Measurements from ENCODE around the gene BIRC6.

BIRC6 gene

DNA sequence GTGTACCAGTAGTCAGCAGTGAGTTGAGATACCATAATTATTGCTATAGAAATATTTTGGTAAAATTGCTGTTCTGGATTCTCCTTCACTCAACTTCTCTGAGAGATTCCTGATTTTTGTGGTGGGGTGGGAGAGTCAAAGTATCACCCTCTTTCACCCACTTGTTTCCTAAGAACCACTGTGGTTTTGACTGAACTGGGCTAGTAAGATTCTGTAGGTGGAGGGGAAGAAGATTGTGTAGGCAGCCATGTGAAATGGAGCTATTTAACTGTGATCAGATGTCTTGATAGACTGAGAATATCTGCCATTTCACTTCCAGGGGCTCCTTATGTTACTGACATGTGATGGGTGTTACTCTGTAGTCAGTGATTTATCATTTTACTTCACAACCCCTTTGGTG is 45.3 kb downstream of the BIRC6 start:
- no peak overlapping the region for H3K4me3 Mint-ChIP-seq
- no peaks in the 10 kb centered on the region for H3K9me3 Mint-ChIP-seq
- H3K27me3 Mint-ChIP-seq (ENCODE audit: low read depth), result no peaks in the 10 kb centered on the region
- peaks cover 8% of the 10 kb centered on the region for H3K4me1 Mint-ChIP-seq (ENCODE audit: low read depth)
- no peak overlapping the region for H3K27ac Mint-ChIP-seq
- peaks cover 38% of the 10 kb centered on the region for H3K36me3 Mint-ChIP-seq (ENCODE audit: low read depth)
- DNase-seq (ENCODE audit: low spot score), result no peak

DNA sequence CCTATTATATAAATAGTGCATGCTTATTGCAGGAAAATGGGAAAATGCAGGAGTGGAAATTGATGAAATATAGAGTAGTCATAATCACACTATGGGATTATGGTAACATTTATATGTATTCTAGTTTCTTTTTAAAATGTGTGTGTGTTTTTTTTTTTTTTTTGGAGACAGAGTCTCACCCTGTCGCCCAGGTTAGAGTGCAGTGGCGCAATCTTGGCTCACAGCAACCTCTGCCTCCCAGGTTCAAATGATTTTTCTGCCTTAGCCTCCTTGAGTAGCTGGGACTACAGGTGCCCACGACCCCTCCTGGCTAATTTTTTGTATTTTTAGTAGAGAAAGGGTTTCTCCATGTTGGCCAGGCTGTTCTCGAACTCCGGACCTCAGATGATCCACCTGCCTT is 47.0 kb downstream of the BIRC6 start:
- no peak for DNase-seq (ENCODE audit: low spot score)
- Mint-ChIP-seq H3K4me3 (no peak overlapping the region), H3K4me1 (ENCODE audit: low read depth) (peaks cover 8% of the 10 kb centered on the region), H3K27me3 (ENCODE audit: low read depth) (no peaks in the 10 kb centered on the region), H3K36me3 (ENCODE audit: low read depth) (peaks cover 36% of the 10 kb centered on the region), H3K9me3 (no peaks in the 10 kb centered on the region), H3K27ac (no peak overlapping the region)

DNA sequence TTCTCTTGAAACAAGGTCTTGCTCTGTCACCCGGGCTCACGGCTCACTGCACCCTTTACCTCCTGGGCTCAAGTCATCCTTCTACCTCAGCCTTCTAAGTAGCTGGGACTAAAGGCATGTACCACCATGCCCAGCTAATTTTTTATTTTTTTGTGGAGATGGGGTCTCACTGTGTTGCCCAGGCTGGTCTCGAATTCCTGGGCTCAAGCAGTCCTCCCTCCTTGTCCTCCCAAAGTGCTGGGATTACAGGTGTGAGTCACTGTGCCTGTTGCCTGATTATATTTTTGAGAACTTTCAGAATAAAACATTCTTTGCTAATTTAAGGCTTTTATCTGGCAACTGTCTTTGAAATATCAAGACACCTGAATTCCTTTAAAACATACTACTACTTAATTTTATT is 47.9 kb downstream of the BIRC6 start:
- Mint-ChIP-seq H3K4me3 (no peak overlapping the region), H3K27ac (no peak overlapping the region), H3K36me3 (ENCODE audit: low read depth) (peaks cover 37% of the 10 kb centered on the region), H3K9me3 (no peaks in the 10 kb centered on the region), H3K27me3 (ENCODE audit: low read depth) (no peaks in the 10 kb centered on the region), H3K4me1 (ENCODE audit: low read depth) (peaks cover 8% of the 10 kb centered on the region)
- no peak for DNase-seq (ENCODE audit: low spot score)

DNA sequence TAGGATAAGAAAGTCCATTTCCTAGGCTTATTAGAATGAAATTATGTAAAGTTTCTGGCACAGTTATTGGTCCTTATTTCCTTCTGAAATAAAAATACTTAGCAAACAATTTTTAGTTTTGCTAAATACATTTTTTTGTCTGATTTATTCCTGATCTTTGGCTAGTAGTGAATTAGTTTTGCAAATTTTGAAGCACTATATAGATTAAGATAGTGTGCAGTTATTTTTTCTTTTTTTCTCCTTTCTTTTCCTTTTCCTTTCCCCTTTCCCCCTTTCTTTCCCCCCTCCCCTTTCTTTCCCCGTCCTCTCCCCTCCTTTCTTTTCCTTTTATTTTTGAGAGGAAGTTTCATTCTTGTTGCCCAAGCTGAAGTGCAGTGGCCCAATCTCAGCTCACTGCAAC is 59.7 kb downstream of the BIRC6 start:
- no peak for DNase-seq (ENCODE audit: low spot score)
- H3K4me1 Mint-ChIP-seq (ENCODE audit: low read depth), result peaks cover 4% of the 10 kb centered on the region
- H3K9me3 Mint-ChIP-seq, result no peaks in the 10 kb centered on the region
- no peak overlapping the region for H3K4me3 Mint-ChIP-seq
- no peaks in the 10 kb centered on the region for H3K27me3 Mint-ChIP-seq (ENCODE audit: low read depth)
- H3K27ac Mint-ChIP-seq, result no peak overlapping the region
- H3K36me3 Mint-ChIP-seq (ENCODE audit: low read depth), result peaks cover 40% of the 10 kb centered on the region

DNA sequence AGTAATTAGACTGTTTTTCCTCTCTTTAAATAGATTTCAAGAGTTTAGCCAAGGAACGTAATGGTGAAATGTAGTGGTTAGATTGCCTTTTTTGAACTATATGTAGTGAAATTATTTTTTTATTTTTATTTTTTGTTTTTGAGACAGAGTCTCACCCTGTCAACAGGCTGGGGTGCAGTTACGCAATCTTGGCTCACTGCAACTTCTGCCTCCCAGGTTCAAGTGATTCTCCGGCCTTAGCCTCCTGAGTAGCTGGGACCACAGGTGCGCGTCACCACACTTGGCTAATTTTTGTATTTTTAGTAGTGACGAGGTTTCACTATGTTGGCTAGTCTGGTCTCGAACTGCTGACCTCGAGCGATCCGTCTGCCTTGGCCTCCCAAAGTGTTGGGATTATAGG is 60.8 kb downstream of the BIRC6 start:
- H3K4me3 Mint-ChIP-seq, result no peak overlapping the region
- H3K4me1 Mint-ChIP-seq (ENCODE audit: low read depth), result peaks cover 6% of the 10 kb centered on the region
- no peak overlapping the region for H3K27ac Mint-ChIP-seq
- no peaks in the 10 kb centered on the region for H3K9me3 Mint-ChIP-seq
- H3K27me3 Mint-ChIP-seq (ENCODE audit: low read depth), result no peaks in the 10 kb centered on the region
- DNase-seq (ENCODE audit: low spot score), result no peak
- peaks cover 41% of the 10 kb centered on the region for H3K36me3 Mint-ChIP-seq (ENCODE audit: low read depth)

DNA sequence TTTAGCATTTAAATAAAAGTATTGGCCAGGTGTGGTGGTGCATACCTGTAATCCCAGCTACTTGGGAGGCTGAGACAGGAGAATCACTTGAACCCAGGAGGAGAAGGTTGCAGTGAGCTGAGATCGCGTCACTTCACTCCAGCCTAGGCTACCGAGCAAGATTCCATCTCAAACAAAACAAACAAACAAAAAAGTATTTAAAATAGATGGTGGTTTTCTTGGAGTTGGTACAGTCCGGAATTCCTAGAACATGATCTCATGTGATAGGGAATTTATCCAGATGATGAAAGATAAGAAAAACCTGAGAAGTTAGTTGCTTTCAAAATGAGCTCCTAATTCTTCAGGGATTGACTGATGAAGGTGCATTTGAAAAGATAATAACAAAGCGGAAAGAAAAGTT is 62.0 kb downstream of the BIRC6 start:
- no peaks in the 10 kb centered on the region for H3K27me3 Mint-ChIP-seq (ENCODE audit: low read depth)
- H3K36me3 Mint-ChIP-seq (ENCODE audit: low read depth), result peaks cover 46% of the 10 kb centered on the region
- H3K4me3 Mint-ChIP-seq, result no peak overlapping the region
- H3K27ac Mint-ChIP-seq, result no peak overlapping the region
- H3K9me3 Mint-ChIP-seq, result no peaks in the 10 kb centered on the region
- H3K4me1 Mint-ChIP-seq (ENCODE audit: low read depth), result peaks cover 11% of the 10 kb centered on the region
- no peak for DNase-seq (ENCODE audit: low spot score)

DNA sequence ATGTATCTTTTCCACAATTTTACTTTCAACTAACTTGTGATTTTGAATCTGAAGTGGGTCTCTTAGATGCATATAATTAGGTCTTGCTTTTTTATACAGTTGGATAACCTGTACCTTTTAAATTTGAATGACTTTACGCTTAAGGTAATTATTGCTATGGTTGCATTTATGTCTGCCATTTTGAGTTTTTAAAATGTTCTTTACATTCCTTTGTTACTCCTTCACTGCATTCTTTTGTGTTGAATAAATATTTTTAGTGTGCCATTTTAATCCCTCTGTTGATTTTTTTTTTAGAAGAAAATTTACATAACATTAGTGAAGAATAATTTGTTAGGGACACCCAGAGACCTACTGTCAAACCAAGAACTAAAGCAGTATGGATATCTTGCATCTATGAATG is 65.3 kb downstream of the BIRC6 start:
- Mint-ChIP-seq H3K9me3 (no peaks in the 10 kb centered on the region), H3K36me3 (ENCODE audit: low read depth) (peaks cover 42% of the 10 kb centered on the region), H3K4me3 (no peak overlapping the region), H3K27ac (no peak overlapping the region), H3K4me1 (ENCODE audit: low read depth) (peaks cover 22% of the 10 kb centered on the region), H3K27me3 (ENCODE audit: low read depth) (no peaks in the 10 kb centered on the region)
- DNase-seq (ENCODE audit: low spot score), result no peak

DNA sequence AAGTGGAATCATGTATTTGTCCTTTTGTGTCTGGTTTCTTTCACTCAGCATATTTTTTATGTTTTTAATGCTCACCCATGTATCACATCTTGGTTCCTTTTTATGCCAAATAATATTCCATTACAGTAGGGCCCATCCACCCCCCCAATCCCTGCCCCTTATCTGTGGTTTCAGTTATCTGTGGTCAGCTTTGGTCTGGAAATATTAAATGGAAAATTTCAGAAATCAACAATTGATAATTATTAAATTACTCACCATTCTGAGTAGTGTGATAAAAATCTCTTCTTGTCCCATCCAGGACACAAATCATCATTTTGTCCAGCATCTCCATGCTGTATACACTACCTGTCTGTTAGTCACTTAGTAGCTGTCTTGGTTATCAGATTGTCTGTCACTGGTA is 66.7 kb downstream of the BIRC6 start:
- H3K27me3 Mint-ChIP-seq (ENCODE audit: low read depth), result no peaks in the 10 kb centered on the region
- DNase-seq (ENCODE audit: low spot score), result no peak
- peaks cover 36% of the 10 kb centered on the region for H3K36me3 Mint-ChIP-seq (ENCODE audit: low read depth)
- H3K4me3 Mint-ChIP-seq, result no peak overlapping the region
- H3K4me1 Mint-ChIP-seq (ENCODE audit: low read depth), result peaks cover 29% of the 10 kb centered on the region
- H3K9me3 Mint-ChIP-seq, result no peaks in the 10 kb centered on the region
- no peak overlapping the region for H3K27ac Mint-ChIP-seq

DNA sequence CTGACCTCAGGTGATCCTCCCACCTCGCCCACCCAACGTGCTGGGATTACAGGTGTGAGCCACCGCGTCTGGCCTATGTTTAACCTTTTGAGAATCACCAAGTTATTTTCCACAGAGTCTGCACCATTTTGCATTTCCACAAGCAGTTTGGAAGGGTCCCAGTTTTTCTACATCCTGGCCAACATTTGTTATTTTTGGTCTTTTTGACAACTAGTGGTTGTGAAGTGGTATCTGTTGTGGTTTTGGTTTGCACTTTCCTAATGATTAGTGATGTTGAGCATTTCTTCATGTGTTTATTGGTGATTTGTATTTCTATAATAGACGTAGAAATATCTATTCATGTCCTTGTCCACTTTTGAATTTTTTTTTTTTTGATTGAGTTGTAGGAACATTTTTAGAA is 67.9 kb downstream of the BIRC6 start:
- no peaks in the 10 kb centered on the region for H3K27me3 Mint-ChIP-seq (ENCODE audit: low read depth)
- H3K4me3 Mint-ChIP-seq, result no peak overlapping the region
- DNase-seq (ENCODE audit: low spot score), result no peak
- H3K36me3 Mint-ChIP-seq (ENCODE audit: low read depth), result peaks cover 38% of the 10 kb centered on the region
- peaks cover 32% of the 10 kb centered on the region for H3K4me1 Mint-ChIP-seq (ENCODE audit: low read depth)
- no peak overlapping the region for H3K27ac Mint-ChIP-seq
- H3K9me3 Mint-ChIP-seq, result no peaks in the 10 kb centered on the region

DNA sequence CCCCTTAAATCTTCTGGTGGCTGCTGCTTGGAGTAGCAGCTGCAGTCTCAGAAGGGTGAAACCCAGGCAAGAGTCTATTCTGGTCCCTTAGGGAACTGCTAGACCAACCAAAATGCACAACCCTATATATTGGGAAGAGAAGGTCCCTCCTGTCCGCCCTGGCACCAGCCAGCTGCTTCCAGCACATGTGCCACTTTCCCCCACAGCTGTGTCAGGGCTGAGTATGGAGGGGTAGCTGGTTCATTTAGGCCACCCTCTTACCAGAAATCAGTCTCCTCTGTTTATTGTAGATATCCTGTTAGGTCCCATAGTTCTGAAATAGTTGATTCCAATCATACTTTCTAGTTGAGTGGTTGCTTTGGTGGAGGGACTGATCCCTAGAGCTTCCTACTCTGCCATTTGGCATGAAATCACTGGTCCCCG is 68.9 kb downstream of the BIRC6 start:
- H3K36me3 Mint-ChIP-seq (ENCODE audit: low read depth), result peaks cover 40% of the 10 kb centered on the region
- H3K27me3 Mint-ChIP-seq (ENCODE audit: low read depth), result no peaks in the 10 kb centered on the region
- DNase-seq (ENCODE audit: low spot score), result no peak
- peaks cover 30% of the 10 kb centered on the region for H3K4me1 Mint-ChIP-seq (ENCODE audit: low read depth)
- no peak overlapping the region for H3K4me3 Mint-ChIP-seq
- H3K9me3 Mint-ChIP-seq, result no peaks in the 10 kb centered on the region
- H3K27ac Mint-ChIP-seq, result no peak overlapping the region

DNA sequence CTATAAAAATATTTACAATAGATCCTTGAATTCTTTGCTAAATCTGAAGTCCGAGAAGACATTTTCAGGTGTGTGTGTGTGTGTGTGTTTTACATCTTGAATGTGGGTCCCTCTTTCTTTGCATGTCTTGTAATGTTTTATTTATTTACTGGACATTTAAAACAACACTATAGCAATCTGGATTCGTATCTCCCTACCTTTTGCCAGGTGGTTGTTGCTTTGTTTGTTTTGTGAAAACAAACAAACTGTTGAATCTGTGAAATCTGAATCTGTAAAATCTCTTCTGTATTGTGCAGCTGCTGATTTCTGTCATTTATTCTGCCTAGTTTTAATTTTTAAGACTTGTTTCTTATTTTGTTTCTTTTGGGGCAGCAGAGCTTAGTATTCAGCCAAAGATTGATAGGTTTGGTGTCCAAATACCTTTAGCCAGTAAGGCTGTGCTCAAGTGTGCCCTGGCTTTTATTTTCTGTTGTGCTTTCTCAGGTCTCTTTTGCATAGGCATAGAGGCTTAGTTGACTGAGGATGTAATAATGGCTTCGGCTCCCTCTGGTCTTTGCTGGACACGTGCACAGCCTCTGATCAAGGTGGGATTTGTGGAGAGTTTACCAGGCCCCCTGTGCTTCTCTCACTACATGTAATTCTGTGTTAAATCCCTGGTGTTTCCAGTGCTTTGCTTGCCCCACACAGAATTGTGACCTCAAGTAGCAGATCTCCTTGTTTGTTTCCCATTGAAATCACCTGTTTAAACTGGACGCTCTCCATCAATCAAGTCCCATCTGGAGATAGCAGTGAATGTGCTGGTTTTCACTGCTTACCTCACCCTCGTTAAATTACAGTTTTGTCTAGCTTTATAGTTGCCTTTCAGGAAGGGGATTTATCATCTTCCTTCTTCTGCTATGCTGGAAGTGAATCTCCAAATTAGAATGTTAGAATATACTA is 71.1 kb downstream of the BIRC6 start:
- Mint-ChIP-seq H3K36me3 (ENCODE audit: low read depth) (peaks cover 36% of the 10 kb centered on the region), H3K4me1 (ENCODE audit: low read depth) (peaks cover 29% of the 10 kb centered on the region), H3K4me3 (no peak overlapping the region), H3K27me3 (ENCODE audit: low read depth) (no peaks in the 10 kb centered on the region), H3K27ac (no peak overlapping the region), H3K9me3 (no peaks in the 10 kb centered on the region)
- DNase-seq (ENCODE audit: low spot score), result no peak

DNA sequence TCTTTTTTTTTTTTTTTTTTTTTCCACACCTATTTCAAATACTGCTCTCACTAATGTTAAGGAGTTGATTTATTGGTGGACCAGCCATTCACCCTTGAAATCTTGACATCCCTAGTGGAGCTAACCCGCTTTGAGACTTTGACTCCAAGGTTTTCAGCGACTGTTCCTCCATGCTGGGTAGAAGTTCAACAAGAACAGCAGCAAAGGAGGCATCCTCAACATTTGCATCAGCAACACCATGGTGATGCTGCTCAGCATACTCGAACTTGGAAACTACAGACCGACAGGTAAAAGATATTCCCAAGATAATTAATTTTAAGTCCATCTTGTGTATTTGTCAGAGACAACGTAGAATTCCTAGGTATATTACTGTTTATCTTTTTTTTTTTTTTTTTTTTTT is 74.0 kb downstream of the BIRC6 start:
- Mint-ChIP-seq H3K27ac (no peak overlapping the region), H3K9me3 (no peaks in the 10 kb centered on the region), H3K4me1 (ENCODE audit: low read depth) (peaks cover 20% of the 10 kb centered on the region), H3K27me3 (ENCODE audit: low read depth) (no peaks in the 10 kb centered on the region), H3K4me3 (no peak overlapping the region), H3K36me3 (ENCODE audit: low read depth) (peaks cover 39% of the 10 kb centered on the region)
- DNase-seq (ENCODE audit: low spot score), result no peak

DNA sequence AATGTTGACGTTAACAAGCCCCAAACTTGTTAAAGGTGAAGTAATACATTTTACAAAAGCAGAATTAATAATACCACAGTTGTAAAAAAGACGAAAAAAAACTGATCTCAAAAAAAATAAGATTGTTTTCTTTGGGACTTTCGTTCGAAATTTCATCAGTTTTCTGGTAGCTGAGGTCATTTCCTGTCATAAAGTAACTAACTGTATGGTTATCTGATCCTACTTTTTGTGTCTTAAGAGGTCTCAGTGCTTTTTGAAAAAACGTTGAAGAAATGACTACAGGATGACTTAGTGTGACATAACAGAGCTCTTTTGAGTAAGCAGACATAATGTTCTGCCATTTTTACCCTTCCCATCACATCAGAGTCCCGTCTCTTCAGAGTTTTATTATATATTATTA is 79.3 kb downstream of the BIRC6 start:
- no peaks in the 10 kb centered on the region for H3K9me3 Mint-ChIP-seq
- H3K4me1 Mint-ChIP-seq (ENCODE audit: low read depth), result peaks cover 8% of the 10 kb centered on the region
- peaks cover 58% of the 10 kb centered on the region for H3K36me3 Mint-ChIP-seq (ENCODE audit: low read depth)
- no peak overlapping the region for H3K27ac Mint-ChIP-seq
- DNase-seq (ENCODE audit: low spot score), result no peak
- H3K4me3 Mint-ChIP-seq, result no peak overlapping the region
- H3K27me3 Mint-ChIP-seq (ENCODE audit: low read depth), result no peaks in the 10 kb centered on the region

DNA sequence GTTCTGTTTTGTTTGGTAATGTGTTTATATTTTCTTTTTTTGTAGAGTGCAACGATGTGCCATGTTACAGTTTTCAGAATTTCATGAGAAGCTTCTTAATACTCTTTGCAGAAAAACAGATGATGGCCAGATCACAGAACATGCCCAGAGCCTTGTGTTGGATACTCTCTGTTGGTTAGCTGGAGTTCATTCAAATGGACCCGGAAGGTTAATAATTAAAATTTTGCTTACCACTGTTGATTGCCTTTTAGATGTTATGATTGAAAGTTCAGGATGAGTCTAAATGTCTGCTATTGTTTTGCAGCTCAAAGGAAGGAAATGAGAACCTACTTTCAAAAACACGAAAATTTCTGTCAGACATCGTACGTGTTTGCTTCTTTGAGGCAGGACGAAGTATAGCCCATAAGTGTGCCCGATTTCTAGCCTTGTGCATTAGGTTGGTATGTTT is 85.2 kb downstream of the BIRC6 start:
- Mint-ChIP-seq H3K27me3 (ENCODE audit: low read depth) (no peaks in the 10 kb centered on the region), H3K27ac (no peak overlapping the region), H3K9me3 (no peaks in the 10 kb centered on the region), H3K4me3 (no peak overlapping the region), H3K4me1 (ENCODE audit: low read depth) (peaks cover 7% of the 10 kb centered on the region), H3K36me3 (ENCODE audit: low read depth) (peaks cover 64% of the 10 kb centered on the region)
- DNase-seq (ENCODE audit: low spot score), result no peak

DNA sequence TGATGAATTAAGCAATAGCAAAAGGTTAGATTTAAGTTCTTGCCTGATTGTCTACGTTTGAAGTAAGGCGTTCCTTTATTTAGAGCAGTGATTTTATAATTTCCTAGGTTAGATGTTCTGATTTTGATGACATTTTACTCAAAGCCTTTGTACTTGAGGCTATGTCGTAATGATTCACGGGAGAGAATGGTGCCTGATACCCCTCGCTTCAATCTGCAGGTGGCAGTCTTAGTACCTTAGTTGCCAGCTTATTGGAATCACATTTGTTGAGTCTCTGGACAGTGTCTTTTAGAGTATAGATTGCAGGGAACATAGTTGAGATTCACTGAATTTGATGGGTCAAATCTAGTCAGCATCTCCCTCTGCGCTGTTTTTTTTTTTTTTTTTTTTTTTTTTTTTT is 89.5 kb downstream of the BIRC6 start:
- no peak overlapping the region for H3K4me3 Mint-ChIP-seq
- no peaks in the 10 kb centered on the region for H3K9me3 Mint-ChIP-seq
- H3K27me3 Mint-ChIP-seq (ENCODE audit: low read depth), result no peaks in the 10 kb centered on the region
- peaks cover 52% of the 10 kb centered on the region for H3K36me3 Mint-ChIP-seq (ENCODE audit: low read depth)
- DNase-seq (ENCODE audit: low spot score), result no peak
- peaks cover 5% of the 10 kb centered on the region for H3K4me1 Mint-ChIP-seq (ENCODE audit: low read depth)
- H3K27ac Mint-ChIP-seq, result no peak overlapping the region

Data from T-helper 2 cell treated with Interferon-gamma antibody and Interleukin-4, amounts not matched to agents 5 μg/mL and 100 μg/mL, for 36 hours (primary cell).